K562 (cell line): ENCODE measurements around the gene GCH1. TPM values are rescaled to one million over a fixed set of nuclear protein-coding genes. Genes with fewer than 3 reads are reported as not detected.
A peak's percentile ranks its signal among the peaks of the same experiment; 100 is the strongest.

Experiments used
- EP400 ChIP-seq: fragments of 450-650 bp; IDR thresholded peaks from 2 replicates; pipeline ENCODE4 v1.6.1; 2017; ENCODE audit warnings: antibody characterized with exemption, mild to moderate bottlenecking, moderate library complexity
- MGA ChIP-seq: fragments of 450-650 bp; IDR thresholded peaks from 2 replicates; pipeline ENCODE4 v1.6.1; 2016; ENCODE audit warnings: mild to moderate bottlenecking, moderate library complexity
- YY1 ChIP-seq, 3 experiments: IDR thresholded peaks; 2 replicates each; pipeline ENCODE4 v1.6.1; 2011; ENCODE audit warnings: low read length in 2 of 3, mild to moderate bottlenecking in 2 of 3, moderate library complexity in 2 of 3, borderline replicate concordance in 1 of 3, control low read depth in 1 of 3, low read depth in 1 of 3; ENCODE audit not compliant: insufficient read depth in 3 of 3, insufficient replicate concordance in 2 of 3, control insufficient read depth in 1 of 3, insufficient read length in 1 of 3; ENCODE audit errors: extremely low read depth in 1 of 3
- ZNF121 ChIP-seq: sonication (generic); formaldehyde crosslinking; conservative IDR thresholded peaks from 2 replicates; pipeline ENCODE4 v1.8.0; 2022; ENCODE audit warnings: missing genetic modification reagents
- ZNF384 ChIP-seq: IDR thresholded peaks from 2 replicates; pipeline ENCODE4 v1.6.1; 2012; ENCODE audit warnings: low read depth, low read length, improper control_type of control experiment
- polyA plus RNA-seq, 8 experiments: library from polyadenylated mRNA; depleted of rRNA in 4 of 8; stranded (reverse) in 5 of 8; unstranded in 3 of 8; fragments of >200 nt; fragmentation: Nextera tagmentation in 2 of 8; fragmentation: Illumina TruSeq in 1 of 8; extraction: Ambion mirVana in 2 of 8; extraction: Trizol in 1 of 8; gene quantifications; 2 replicates each; pipeline versions ENCODE4 v1.2.1 to v1.2.3, GENCODE V29; 2011 to 2014; ENCODE audit warnings: inconsistent platforms in 1 of 8, missing spikeins in 1 of 8
- total RNA-seq, 7 experiments: library from RNA; depleted of rRNA in 6 of 7; stranded (reverse); fragments of >200 nt in 6 of 7; fragmentation: Illumina TruSeq in 2 of 7; extraction: Trizol in 2 of 7; gene quantifications; 2 replicates each; pipeline versions ENCODE4 v1.2.1 to v1.2.3, GENCODE V29; 2011 to 2021; ENCODE audit warnings: low replicate concordance in 1 of 7

The GCH1 gene
- total and polyA plus RNA-seq, 9 of the 15 experiments (the other 6 are each of a cell fraction or from before 2014, with no cell fraction given), result 3.9 to 13.1 (median 6.5) TPM

- TF ChIP-seq MGA (peak; percentile 58), ZNF384 (peak; percentile 97), EP400 (peak; percentile 65; the same call in 1 of the 2 replicates), ZNF121 (CRISPR knock-in tag) (0 out of 2 replicates have a peak, but pooled peaks have one; percentile 7), YY1 (IDR thresholded peaks at IDR 0.05; ENCODE audit: borderline replicate concordance in 1 of 3, control insufficient read depth in 1 of 3, extremely low read depth in 1 of 3, insufficient read depth in 3 of 3, insufficient read length in 1 of 3, insufficient replicate concordance in 2 of 3, low read depth in 1 of 3, low read length in 2 of 3) (peak; percentile 51 to 90 (median 60))
These were observed 32.2 kb downstream of the GCH1 start (continued) for GRCh38 chr14:54870154-54871090.
